ENCODE measurements around the gene CPEB3.

CPEB3 gene

DNA sequence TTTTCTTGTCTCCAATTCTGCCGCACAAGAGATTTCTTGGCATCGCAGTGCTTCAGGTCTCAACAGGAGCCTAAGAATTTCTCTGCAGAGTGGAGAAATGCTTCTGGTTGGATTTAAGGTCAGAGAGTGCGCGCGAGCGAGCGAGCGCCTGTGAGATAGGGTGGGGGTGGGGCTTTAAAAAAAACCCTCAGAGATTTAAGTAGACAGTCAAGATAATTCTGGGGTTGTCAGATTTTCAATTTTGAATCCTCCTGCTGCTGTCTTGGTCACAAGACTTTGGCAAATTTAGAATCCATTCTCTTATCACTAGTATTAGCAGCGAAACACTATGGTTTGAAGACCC is 49.7 kb downstream of the CPEB3 start:
- no peak for TF ChIP-seq GATA3 (IDR thresholded peaks at IDR 0.05; ENCODE audit: low read depth, low read length)
- no peak for TF ChIP-seq GATA2 (IDR thresholded peaks at IDR 0.05; ENCODE audit: low read depth, low read length)

DNA sequence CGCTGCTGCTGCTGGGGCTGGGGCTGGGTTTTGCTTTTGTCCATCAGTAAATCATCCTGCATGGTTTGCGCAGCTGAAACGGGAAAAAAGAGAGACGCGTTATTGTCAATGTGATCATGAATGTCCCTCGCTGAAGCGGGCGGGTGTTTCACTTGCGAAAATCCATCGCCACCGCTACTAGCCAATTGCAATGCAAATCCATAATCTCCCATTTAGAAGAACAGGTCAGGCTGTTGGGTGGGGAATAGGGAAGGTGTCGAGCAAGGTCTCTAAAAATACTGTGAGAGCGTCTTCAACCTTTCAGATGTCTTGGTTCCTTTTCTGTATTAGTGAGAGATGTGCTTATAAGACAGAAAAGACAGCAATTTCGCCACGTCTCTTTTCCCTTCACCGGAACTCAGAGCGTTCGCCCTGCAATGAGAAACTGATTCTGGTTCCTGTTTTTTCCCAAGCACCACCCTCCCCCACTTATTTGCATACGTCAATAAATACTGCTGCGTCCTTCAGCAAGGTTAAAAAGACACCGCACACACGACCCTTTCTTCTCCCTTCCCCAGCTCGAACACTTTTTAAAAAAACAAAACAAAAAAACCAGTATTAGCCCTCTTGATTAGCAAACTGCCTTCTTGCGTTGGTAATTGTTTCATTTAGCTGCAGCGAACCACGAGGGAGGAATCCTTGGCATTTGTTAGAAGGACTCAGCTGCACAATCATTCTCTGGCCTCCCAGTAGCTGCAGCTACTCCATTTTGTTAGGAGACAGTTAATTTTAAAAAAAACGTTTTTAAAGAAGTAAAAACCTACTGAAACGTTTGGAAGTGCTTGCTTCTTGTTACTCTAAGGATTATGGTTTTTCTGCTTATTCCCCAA is 50.4 kb downstream of the CPEB3 start:
- no peak for TF ChIP-seq GATA2 (IDR thresholded peaks at IDR 0.05; ENCODE audit: low read depth, low read length)
- no peak for TF ChIP-seq GATA3 (IDR thresholded peaks at IDR 0.05; ENCODE audit: low read depth, low read length)

DNA sequence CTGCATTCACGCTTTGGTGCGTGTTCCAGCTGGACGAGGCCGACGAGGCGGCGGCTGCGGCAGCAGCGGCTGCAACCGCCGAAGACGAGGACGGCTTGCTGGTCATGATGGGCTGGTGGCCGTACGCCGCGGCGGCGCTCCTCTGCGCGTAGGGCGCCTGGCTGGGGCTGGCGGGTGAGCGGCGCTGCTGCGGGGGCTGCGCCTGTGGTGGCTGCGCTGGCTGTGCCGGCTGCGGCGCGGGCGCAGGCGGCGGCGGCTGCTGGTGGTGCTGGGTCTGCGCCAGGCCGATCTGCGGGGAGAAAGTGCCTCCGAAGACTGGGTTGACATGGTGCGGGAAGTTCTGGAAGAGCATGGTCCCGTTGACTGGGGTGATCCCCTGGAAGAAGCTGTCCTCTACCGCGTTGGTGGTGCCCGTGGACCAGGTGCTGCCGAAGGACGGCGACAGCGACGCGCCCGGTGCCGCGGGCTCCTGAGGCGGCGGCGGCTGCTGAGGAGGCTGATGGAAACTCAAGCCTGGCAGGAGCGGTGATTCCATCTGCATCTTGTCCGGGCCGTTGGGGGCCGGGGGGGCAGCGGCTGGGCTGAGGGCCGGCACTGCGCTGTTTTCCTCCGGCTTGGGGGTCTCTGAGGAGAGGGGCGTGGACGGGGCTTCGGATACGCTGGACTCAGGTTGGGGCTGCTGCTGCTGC is 51.1 kb downstream of the CPEB3 start:
- TF ChIP-seq GATA2 (IDR thresholded peaks at IDR 0.05; ENCODE audit: low read depth, low read length) (no peak), GATA3 (IDR thresholded peaks at IDR 0.05; ENCODE audit: low read depth, low read length) (no peak)

DNA sequence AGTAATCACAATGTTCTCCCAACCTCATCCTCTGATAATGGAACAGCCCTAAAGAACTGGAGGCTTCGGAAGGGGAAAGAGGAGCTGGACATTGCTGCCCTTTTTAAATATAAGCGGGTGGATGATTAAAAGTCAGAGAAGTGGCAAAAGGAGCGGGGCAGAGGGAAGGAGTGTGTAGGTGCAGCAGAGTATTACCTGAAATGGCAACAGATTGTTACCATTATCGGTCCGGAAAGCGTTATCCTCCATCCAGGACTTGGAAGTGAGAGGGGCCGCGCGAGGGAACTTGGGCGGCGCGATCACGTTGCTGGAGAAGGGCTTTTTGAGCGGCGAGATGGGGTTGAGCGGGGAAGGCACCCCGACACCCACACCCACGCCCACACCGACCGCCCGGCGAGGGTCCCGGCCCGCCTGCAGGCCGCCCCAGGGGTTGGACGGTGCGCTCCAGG is 51.7 kb downstream of the CPEB3 start:
- TF ChIP-seq GATA2 (IDR thresholded peaks at IDR 0.05; ENCODE audit: low read depth, low read length) (no peak), GATA3 (IDR thresholded peaks at IDR 0.05; ENCODE audit: low read depth, low read length) (no peak)

DNA sequence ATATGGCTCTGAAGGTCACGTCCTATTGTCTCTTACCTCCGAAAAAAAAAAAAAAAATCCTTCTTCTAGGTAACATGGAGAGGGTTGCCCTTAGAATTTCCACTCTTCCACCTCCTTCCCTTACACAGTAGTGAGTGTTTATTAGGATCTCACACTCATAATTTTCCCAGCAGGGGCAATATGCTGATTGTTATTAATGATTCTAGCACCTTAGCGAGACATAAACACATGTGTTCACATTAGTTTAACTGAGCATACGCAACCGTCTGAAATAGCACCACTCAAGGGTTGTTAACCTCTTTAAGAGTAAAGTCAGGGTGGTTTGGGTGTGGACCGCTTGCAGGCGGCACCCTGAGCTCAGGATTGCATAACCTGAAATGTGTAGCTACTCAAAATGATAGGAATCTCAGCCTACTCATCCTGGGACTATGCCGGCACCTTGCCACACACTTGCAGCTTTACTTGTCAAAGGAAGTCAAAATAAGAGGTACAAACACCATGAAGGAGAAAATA is 52.2 kb downstream of the CPEB3 start:
- no peak for TF ChIP-seq GATA3 (IDR thresholded peaks at IDR 0.05; ENCODE audit: low read depth, low read length)
- TF ChIP-seq GATA2 (IDR thresholded peaks at IDR 0.05; ENCODE audit: low read depth, low read length), result no peak

DNA sequence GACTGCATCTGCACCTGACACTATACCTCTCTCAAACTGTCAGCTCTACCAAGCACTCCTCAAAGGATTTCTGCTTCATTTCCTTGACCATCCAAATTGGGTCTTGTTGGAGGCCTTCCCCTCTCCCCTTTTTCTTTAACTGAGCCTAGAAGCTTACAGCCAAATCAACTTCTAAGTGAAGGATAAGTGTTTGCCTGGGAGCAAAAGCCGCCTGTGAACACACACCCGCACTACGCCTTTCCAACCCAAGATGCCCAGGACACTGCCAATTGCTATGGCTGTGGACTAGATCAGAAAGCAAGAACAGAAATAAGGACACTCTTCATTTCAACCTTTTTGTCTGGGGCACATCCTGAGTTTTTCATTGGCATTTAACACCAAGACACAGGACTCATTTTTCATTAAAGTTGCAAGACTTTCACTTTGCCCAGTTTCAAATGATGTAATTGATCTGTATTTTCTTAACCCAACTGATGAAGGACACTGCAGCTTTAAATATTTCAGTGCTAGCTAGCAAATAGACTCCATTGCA is 52.8 kb downstream of the CPEB3 start:
- no peak for TF ChIP-seq GATA2 (IDR thresholded peaks at IDR 0.05; ENCODE audit: low read depth, low read length)
- TF ChIP-seq GATA3 (IDR thresholded peaks at IDR 0.05; ENCODE audit: low read depth, low read length), result no peak

DNA sequence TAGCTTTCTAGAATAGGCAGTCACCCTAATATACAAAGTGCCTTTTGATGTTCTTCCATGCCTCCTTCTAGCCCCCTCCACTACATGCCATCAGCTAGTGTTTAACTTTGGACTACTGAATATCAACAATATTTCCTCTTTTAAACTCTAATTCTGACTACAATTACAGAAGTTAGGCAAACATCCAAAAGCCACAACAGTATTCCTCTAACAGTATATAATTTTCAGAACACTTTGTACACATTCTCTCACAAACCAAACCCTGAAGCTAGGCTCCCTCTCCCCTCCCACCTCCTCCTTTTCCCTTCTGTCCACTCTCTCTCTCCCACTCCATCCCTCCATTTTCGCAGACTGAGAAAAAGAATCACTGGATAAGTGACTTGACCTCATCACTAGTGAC is 59.7 kb downstream of the CPEB3 start:
- TF ChIP-seq GATA3 (IDR thresholded peaks at IDR 0.05; ENCODE audit: low read depth, low read length) (no peak), GATA2 (IDR thresholded peaks at IDR 0.05; ENCODE audit: low read depth, low read length) (no peak)

DNA sequence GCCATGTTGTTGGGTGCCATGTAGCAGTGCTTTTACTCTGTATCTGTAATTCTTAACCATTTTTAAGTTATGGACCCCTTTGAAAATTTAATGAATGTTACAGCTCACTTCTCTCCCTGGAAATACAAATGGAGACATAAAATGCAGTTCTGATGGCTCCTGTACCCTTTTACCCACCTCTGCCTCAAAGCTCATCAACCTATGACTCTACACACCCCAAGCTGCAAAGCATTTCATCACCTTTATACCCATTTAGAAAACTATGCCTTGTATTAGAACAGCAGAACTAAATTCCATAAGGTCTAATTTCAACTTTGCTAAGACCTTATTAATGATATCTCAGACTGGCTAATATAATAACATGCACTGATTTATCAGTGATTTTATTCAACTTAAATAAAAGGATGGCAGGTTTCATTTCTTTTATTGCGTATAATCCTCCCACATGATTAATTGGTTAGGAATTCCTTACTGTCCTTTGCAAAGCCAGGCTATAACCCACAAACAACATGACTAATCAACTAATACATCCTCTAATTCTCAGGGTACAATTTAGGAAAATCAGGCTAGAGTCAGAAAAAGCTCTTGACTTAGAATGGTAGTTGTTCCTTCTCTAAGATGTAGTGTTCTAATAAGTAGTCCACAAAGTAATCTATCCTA is 68.1 kb downstream of the CPEB3 start:
- TF ChIP-seq GATA2 (IDR thresholded peaks at IDR 0.05; ENCODE audit: low read depth, low read length) (no peak), GATA3 (IDR thresholded peaks at IDR 0.05; ENCODE audit: low read depth, low read length) (no peak)

DNA sequence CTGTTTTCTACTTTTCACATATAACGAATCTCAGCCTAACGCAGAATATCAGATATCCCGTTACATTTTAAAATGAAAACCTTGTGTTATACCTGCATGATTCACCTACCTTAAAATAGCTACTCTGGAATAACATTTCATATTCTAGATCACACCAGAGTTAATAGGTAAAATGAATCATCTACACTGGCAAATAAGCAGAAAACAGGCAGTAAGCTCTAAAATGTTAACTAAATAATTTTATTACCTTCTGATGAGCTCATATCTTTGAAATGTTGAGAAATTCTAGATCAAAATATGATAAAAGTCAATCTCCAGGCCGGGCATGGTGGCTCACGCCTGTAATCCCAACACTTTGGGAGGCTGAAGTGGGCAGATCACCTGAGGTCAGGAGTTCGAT is 71.3 kb downstream of the CPEB3 start:
- no peak for TF ChIP-seq GATA3 (IDR thresholded peaks at IDR 0.05; ENCODE audit: low read depth, low read length)
- TF ChIP-seq GATA2 (IDR thresholded peaks at IDR 0.05; ENCODE audit: low read depth, low read length), result no peak

DNA sequence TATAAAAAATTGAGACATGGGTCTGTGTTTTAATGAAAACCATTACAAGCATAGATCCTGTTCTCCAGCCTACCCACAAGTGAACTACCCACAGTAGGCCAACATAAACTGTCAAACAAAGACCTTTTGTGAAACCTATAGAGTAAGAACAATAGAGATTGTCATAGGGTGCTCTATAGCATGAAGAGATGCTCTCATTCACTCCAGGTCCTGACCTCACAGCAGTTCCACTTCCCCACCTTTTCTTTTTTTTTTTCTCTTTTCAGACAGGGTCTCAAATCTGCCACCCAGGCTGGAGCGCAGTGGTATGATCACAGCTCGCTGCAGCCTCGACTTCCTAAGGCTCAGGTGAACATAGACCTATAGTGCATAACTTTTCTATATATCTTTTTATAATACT is 72.3 kb downstream of the CPEB3 start:
- TF ChIP-seq GATA3 (IDR thresholded peaks at IDR 0.05; ENCODE audit: low read depth, low read length) (no peak), GATA2 (IDR thresholded peaks at IDR 0.05; ENCODE audit: low read depth, low read length) (no peak)

DNA sequence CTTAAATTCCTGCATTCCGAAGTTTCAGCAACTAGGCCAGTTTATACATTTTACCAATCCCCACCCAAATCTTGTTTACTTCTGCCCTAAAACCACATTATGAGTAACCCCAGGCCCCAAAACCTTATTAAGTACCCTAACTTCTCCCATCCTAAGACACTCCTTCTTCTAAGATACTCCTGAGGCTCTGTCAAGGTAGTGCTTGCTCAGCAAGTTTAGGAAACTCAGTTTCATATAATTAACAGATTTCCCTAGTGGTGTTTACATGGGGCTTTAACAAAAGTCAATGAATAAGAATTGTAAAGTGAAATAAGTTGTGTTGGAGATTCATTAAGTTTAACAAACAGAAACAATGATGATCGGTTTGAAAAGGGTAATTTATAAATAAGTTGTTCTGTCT is 77.8 kb downstream of the CPEB3 start:
- no peak for TF ChIP-seq GATA3 (IDR thresholded peaks at IDR 0.05; ENCODE audit: low read depth, low read length)
- no peak for TF ChIP-seq GATA2 (IDR thresholded peaks at IDR 0.05; ENCODE audit: low read depth, low read length)

DNA sequence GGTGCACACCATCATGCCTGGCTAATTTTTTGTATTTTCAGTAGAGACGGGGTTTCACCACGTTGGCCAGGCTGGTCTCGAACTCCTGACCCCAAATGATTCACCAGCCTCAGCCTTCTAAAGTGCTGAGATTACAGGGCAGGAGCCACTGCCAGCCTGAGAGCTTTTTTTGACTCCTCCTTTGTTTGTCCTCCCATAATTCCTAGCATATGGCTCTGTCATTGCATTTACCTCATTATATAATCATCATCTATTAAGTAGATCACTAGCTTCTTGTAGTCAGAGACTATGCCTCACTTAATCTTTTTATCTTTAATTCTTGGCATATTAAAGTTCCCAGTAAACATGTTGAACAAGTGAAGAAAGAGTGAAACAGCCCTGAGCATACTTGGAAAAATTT is 82.1 kb downstream of the CPEB3 start:
- no peak for TF ChIP-seq GATA2 (IDR thresholded peaks at IDR 0.05; ENCODE audit: low read depth, low read length)
- TF ChIP-seq GATA3 (IDR thresholded peaks at IDR 0.05; ENCODE audit: low read depth, low read length), result no peak

DNA sequence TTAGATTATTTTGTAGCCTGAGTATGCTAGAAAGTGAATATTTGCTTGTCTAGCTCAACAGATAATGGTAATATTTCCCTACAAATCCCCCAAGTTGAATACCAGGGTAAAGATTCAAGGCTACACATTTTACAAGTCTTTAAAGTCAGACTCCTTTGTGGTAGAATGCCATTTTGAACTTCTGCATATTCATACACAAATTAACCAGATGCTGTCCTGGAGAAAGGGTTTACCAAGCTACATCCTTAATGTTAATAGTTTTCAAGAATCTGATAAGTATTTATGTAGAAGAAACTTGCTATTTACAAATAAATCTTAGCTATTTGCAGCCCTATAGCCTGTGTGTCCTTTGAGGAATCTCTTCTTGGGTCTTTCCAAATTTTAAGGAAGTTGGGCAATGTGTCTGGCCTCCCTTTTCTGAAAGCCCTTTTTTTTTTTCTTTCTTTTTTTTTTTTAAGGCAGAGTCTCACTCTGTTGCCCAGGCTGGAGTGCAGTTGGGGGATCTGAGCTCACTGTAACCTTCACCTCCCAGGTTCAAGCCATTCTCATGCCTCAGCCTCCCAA is 82.6 kb downstream of the CPEB3 start:
- TF ChIP-seq GATA2 (IDR thresholded peaks at IDR 0.05; ENCODE audit: low read depth, low read length) (no peak), GATA3 (IDR thresholded peaks at IDR 0.05; ENCODE audit: low read depth, low read length) (no peak)

DNA sequence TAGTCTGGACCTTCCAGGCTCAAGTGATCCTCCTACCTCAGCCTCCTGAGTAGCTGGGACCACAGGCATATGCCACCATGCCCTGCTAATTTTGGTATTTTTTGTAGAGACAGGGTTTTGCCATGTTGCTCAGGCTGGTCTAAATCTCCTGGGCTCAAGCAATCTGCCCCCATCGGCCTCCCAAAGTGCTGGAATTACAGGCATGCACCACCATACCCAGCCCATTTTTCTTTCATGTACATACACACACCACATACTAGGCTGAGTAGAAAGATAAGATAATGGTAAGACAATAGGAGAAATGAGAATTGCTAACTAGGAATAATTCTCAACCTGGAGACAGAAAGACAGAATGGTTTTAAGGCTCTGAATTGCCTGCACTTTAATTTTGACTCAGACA is 83.8 kb downstream of the CPEB3 start:
- no peak for TF ChIP-seq GATA2 (IDR thresholded peaks at IDR 0.05; ENCODE audit: low read depth, low read length)
